ENCODE data around the gene LENEP. TPM values are rescaled to one million over a fixed set of nuclear protein-coding genes. Genes with fewer than 3 reads are reported as not detected.

The LENEP gene
- total RNA-seq, 1 experiment from 2014 or later, result 1.3 TPM

DNA sequence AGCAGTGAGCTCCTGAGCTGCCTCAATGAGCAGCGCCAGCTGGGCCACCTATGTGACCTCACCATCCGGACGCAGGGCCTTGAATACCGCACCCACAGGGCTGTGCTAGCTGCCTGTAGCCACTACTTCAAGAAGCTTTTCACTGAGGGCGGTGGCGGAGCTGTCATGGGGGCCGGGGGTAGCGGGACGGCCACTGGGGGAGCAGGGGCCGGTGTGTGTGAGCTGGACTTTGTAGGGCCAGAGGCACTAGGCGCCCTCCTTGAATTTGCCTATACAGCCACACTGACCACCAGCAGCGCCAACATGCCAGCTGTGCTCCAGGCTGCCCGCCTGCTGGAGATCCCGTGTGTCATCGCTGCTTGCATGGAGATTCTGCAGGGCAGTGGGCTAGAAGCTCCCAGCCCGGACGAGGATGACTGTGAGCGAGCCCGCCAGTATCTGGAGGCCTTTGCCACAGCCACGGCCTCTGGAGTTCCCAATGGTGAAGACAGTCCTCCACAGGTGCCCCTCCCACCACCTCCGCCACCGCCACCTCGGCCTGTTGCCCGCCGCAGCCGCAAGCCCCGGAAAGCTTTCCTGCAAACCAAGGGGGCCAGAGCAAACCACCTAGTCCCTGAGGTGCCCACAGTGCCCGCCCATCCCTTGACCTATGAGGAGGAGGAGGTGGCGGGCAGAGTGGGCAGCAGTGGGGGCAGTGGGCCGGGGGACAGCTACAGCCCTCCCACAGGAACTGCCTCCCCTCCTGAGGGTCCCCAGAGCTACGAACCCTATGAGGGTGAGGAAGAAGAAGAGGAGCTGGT, 21.5 kb downstream of the LENEP start:
- Histone ChIP-seq H3K4me2 (no peak overlapping the region), H3K36me3 (ENCODE audit: low read depth) (no peaks in the 10 kb centered on the region), H3F3A (ENCODE audit: insufficient read depth, low read depth) (peaks cover 37% of the 10 kb centered on the region), H3K4me3 (no peak overlapping the region), H2AFZ (no peak overlapping the region), H3K4me1 (replicated peaks; ENCODE audit: insufficient read depth) (peaks cover 28% of the 10 kb centered on the region), H4K20me1 (ENCODE audit: insufficient read depth) (peaks cover 23% of the 10 kb centered on the region), H3K9me2 (ENCODE audit: insufficient read depth) (no peaks in the 10 kb centered on the region), H3K27me3 (ENCODE audit: insufficient read depth, low read depth) (no peaks in the 10 kb centered on the region), H3K79me2 (ENCODE audit: low read depth) (peaks cover 4% of the 10 kb centered on the region; the same call in 1 of the 2 replicates), H3K27ac (no peak overlapping the region), H3K9me3 (ENCODE audit: insufficient read depth, low read depth) (no peaks in the 10 kb centered on the region)
- no TSS peak for BruUV-seq (replicated peaks)
- intact Hi-C loops (cut with micrococcal nuclease; ENCODE audit: unreplicated experiment), result no loop called here
- ChIA-PET CTCF (interaction anchor here (0.5 kb wide), 1 partner anchor 68 kb away, joined by 7 read pairs; no protein-coding TSS in a partner anchor), POLR2A (ENCODE audit: unreplicated experiment) (no interaction called here)
- no peak for DNase-seq
- TF ChIP-seq, protein P1, sequence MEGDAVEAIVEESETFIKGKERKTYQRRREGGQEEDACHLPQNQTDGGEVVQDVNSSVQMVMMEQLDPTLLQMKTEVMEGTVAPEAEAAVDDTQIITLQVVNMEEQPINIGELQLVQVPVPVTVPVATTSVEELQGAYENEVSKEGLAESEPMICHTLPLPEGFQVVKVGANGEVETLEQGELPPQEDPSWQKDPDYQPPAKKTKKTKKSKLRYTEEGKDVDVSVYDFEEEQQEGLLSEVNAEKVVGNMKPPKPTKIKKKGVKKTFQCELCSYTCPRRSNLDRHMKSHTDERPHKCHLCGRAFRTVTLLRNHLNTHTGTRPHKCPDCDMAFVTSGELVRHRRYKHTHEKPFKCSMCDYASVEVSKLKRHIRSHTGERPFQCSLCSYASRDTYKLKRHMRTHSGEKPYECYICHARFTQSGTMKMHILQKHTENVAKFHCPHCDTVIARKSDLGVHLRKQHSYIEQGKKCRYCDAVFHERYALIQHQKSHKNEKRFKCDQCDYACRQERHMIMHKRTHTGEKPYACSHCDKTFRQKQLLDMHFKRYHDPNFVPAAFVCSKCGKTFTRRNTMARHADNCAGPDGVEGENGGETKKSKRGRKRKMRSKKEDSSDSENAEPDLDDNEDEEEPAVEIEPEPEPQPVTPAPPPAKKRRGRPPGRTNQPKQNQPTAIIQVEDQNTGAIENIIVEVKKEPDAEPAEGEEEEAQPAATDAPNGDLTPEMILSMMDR (conservative IDR thresholded peaks at IDR 0.05), result no peak
- no peak for TF ChIP-seq EZH2 (IDR thresholded peaks at IDR 0.05; ENCODE audit: low read depth)

DNA sequence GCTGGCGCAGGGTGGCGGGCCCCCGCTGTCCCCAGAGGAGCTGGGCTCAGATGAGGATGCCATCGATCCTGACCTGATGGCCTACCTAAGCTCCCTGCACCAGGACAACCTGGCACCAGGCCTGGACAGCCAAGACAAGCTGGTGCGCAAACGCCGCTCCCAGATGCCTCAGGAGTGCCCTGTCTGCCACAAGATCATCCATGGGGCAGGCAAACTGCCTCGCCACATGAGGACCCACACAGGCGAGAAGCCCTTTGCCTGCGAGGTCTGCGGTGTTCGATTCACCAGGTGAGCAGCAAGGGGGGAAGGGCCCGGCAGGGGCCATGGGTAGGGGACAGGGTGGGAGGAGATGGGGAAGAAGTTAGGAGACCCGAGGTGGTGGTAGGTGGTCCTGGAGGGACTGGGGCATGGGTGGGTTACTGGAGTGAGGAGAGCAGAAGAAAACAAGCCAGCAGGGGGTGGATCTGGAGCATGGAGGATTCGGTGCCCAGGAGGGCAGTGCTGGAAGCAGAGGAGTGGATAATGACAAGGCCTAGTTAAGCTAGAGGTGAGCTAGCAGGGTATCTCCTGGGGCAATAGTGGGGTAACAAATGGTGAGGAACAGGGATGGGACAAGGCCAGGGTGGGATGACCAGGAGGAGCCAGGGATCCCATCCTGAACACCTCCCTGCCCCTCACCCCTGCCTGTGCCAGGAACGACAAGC, 22.3 kb downstream of the LENEP start:
- Histone ChIP-seq H3F3A (ENCODE audit: insufficient read depth, low read depth) (peaks cover 37% of the 10 kb centered on the region), H4K20me1 (ENCODE audit: insufficient read depth) (peaks cover 23% of the 10 kb centered on the region), H3K27ac (no peak overlapping the region), H3K4me3 (no peak overlapping the region), H3K27me3 (ENCODE audit: insufficient read depth, low read depth) (no peaks in the 10 kb centered on the region), H3K9me3 (ENCODE audit: insufficient read depth, low read depth) (no peaks in the 10 kb centered on the region), H3K4me1 (replicated peaks; ENCODE audit: insufficient read depth) (peaks cover 28% of the 10 kb centered on the region), H3K79me2 (ENCODE audit: low read depth) (peaks cover 4% of the 10 kb centered on the region; the same call in 1 of the 2 replicates), H3K9me2 (ENCODE audit: insufficient read depth) (no peaks in the 10 kb centered on the region), H3K36me3 (ENCODE audit: low read depth) (no peaks in the 10 kb centered on the region), H2AFZ (no peak overlapping the region), H3K4me2 (no peak overlapping the region)
- TF ChIP-seq, protein P1 (conservative IDR thresholded peaks at IDR 0.05), result no peak
- TF ChIP-seq EZH2 (IDR thresholded peaks at IDR 0.05; ENCODE audit: low read depth), result no peak
- intact Hi-C loops (cut with micrococcal nuclease; ENCODE audit: unreplicated experiment), result loop anchor here (2.0 kb wide), 3 partner anchors 29 to 55 kb away; partner anchors contain the start of genes PYGO2 and SHC1
- ChIA-PET CTCF (no interaction called here), POLR2A (ENCODE audit: unreplicated experiment) (interaction anchor here (0.6 to 0.7 kb wide), 2 partner anchors 10 to 12 kb away, joined by 4 to 5 read pairs; no protein-coding TSS in a partner anchor)
- no peak for DNase-seq
- BruUV-seq (replicated peaks), result no TSS peak

DNA sequence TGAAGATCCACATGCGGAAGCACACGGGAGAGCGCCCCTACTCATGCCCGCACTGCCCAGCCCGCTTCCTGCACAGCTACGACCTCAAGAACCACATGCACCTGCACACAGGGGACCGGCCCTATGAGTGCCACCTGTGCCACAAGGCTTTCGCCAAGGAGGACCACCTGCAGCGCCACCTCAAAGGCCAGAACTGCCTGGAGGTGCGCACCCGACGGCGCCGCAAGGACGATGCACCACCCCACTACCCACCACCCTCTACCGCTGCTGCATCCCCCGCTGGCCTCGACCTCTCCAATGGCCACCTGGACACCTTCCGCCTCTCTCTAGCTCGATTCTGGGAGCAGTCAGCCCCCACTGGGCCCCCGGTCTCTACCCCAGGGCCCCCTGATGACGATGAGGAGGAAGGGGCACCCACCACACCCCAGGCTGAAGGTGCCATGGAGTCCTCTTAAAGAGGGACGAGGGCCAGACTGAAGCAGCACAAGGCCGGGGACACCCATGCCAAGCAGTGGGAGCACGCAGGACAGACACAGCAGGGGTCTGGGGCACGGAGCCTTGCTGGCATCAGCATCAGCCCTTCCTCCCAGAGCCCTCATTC, 22.9 kb downstream of the LENEP start:
- CTCF ChIA-PET, result interaction anchor here (1.0 to 1.5 kb wide), 2 partner anchors 14 to 46 kb away, joined by 7 to 17 read pairs; partner anchors contain the start of genes SHC1 and ZBTB7B
- Histone ChIP-seq H3K9me3 (ENCODE audit: insufficient read depth, low read depth) (no peaks in the 10 kb centered on the region), H3K27ac (peak overlapping the region; percentile 53), H3K4me2 (no peak overlapping the region), H4K20me1 (ENCODE audit: insufficient read depth) (peaks cover 17% of the 10 kb centered on the region), H2AFZ (no peak overlapping the region), H3K79me2 (ENCODE audit: low read depth) (peaks cover 4% of the 10 kb centered on the region; the same call in 1 of the 2 replicates), H3K9me2 (ENCODE audit: insufficient read depth) (no peaks in the 10 kb centered on the region), H3K4me1 (replicated peaks; ENCODE audit: insufficient read depth) (peaks cover 28% of the 10 kb centered on the region), H3K4me3 (no peak overlapping the region), H3K36me3 (ENCODE audit: low read depth) (no peaks in the 10 kb centered on the region), H3K27me3 (ENCODE audit: insufficient read depth, low read depth) (no peaks in the 10 kb centered on the region), H3F3A (ENCODE audit: insufficient read depth, low read depth) (peaks cover 37% of the 10 kb centered on the region)
- POLR2A ChIA-PET (ENCODE audit: unreplicated experiment), result interaction anchor here (0.6 to 0.7 kb wide), 3 partner anchors 9 to 76 kb away, joined by 4 to 5 read pairs (median 4); no protein-coding TSS in a partner anchor
- intact Hi-C loops (cut with micrococcal nuclease; ENCODE audit: unreplicated experiment), result loop anchor here (2.0 kb wide), 3 partner anchors 28 to 56 kb away; partner anchors contain the start of genes PYGO2 and SHC1
- no peak for DNase-seq
- BruUV-seq (replicated peaks), result no TSS peak
- TF ChIP-seq, protein P1 (conservative IDR thresholded peaks at IDR 0.05), result no peak
- TF ChIP-seq EZH2 (IDR thresholded peaks at IDR 0.05; ENCODE audit: low read depth), result no peak
